ENCODE results near the gene SLC27A2.
"Not testable (repeated sequence)": the region's sequence is repeated elsewhere in the genome, so short reads cannot be mapped to it uniquely, and the experiment has no call there.

SLC27A2 gene

DNA sequence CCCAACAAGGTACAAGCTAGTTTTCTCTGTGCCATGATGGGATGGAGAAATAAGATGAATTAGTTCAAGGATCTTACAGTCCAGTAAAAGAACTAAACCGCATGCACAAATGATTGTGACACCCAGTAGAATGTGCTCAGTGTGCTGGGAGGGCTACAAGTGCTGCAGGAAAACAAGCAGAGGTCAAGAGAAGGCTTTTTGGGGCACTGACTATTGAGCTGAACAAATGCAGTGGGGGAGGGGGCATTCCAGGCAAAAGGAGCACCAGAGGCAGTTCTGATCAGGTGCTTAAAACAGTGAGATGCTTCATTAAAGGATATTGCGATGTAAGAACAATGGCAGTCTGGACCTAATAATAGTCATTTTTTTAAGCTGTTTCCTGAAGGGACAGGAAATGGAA is 6.0 kb downstream of the SLC27A2 start:
- no peaks in the 10 kb centered on the region for H3K9me3 Mint-ChIP-seq
- no peaks in the 10 kb centered on the region for H3K36me3 Mint-ChIP-seq (ENCODE audit: insufficient read depth)

GRCh38 chr15:50188793-50189192 is 6.8 kb downstream of the SLC27A2 start:
- not testable (repeated sequence) for H3K4me1 Mint-ChIP-seq (ENCODE audit: low read depth in 2 of 2); ATAC-seq (replicated peaks); H3K36me3 Mint-ChIP-seq (ENCODE audit: insufficient read depth); H3K27ac Mint-ChIP-seq; H3K27me3 Mint-ChIP-seq; DNase-seq; H3K9me3 Mint-ChIP-seq; H3K4me3 Mint-ChIP-seq

More for the DNA sequence above, 6.0 kb downstream of the SLC27A2 start:
- peaks cover 0 to 7% of the 10 kb centered on the region in 2 donors for H3K27me3 Mint-ChIP-seq
- DNase-seq (no peak), ATAC-seq (replicated peaks) (no peak)
- peaks cover 8 to 10% of the 10 kb centered on the region in 2 donors for H3K4me1 Mint-ChIP-seq (ENCODE audit: low read depth in 2 of 2)
- H3K27ac Mint-ChIP-seq = no peak overlapping the region
- H3K4me3 Mint-ChIP-seq = no peak overlapping the region

DNA sequence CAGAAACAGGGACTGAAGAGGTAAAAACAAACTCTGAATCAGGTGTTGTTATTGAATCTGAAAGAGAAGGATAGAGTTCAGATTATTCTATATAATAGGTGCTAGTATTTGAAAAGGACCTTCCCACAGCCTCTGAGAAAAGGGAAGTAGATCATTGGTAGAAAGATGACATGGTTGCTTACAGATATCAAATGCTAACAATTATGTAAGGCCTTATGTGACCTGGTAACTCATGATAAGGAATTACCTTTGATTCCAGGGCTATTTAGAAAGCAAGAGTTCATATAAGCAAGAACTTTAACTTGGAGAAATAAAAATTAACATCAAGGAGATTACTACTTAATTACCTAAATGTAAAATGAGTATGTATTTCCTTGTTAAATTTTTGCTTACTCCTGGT is 7.6 kb downstream of the SLC27A2 start:
- DNase-seq = no peak
- no peaks in the 10 kb centered on the region for H3K9me3 Mint-ChIP-seq
- no peak for ATAC-seq (replicated peaks)
- H3K36me3 Mint-ChIP-seq (ENCODE audit: insufficient read depth) = no peaks in the 10 kb centered on the region
- no peaks in the 10 kb centered on the region for H3K27me3 Mint-ChIP-seq
- no peak overlapping the region for H3K27ac Mint-ChIP-seq
- H3K4me1 Mint-ChIP-seq (ENCODE audit: low read depth in 2 of 2) = no peaks in the 10 kb centered on the region
- no peak overlapping the region for H3K4me3 Mint-ChIP-seq

GRCh38 chr15:50190166-50190570 is 8.2 kb downstream of the SLC27A2 start:
- no peak for ATAC-seq (replicated peaks)
- H3K4me1 Mint-ChIP-seq (ENCODE audit: low read depth in 2 of 2) = no peaks in the 10 kb centered on the region
- DNase-seq = no peak
- H3K36me3 Mint-ChIP-seq (ENCODE audit: insufficient read depth) = no peaks in the 10 kb centered on the region
- H3K9me3 Mint-ChIP-seq = no peaks in the 10 kb centered on the region
- H3K27ac Mint-ChIP-seq = no peak overlapping the region
- no peaks in the 10 kb centered on the region for H3K27me3 Mint-ChIP-seq
- no peak overlapping the region for H3K4me3 Mint-ChIP-seq

DNA sequence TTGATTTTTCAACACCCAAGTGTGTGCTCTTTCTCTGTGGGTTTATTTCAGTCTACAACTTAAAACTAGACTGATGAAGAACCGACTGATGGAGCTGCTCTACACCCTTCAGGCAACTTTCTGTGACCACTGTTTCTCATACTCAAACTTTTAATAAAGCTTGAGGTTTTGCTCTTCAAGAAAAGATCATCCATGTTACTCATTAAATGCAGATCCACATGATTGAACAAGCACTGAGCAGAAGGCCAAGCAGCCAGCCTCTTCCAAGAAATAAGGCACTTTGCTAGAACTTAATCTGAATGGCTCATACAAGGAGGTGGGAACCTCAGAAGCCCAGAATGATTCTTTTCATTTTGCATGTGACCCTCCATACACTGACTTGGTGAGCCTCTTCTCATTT is 8.7 kb downstream of the SLC27A2 start:
- no peaks in the 10 kb centered on the region for H3K36me3 Mint-ChIP-seq (ENCODE audit: insufficient read depth)
- no peaks in the 10 kb centered on the region for H3K4me1 Mint-ChIP-seq (ENCODE audit: low read depth in 2 of 2)
- no peak overlapping the region for H3K4me3 Mint-ChIP-seq
- no peaks in the 10 kb centered on the region for H3K27me3 Mint-ChIP-seq
- H3K9me3 Mint-ChIP-seq = no peaks in the 10 kb centered on the region
- ATAC-seq (replicated peaks) (no peak), DNase-seq (no peak)
- no peak overlapping the region for H3K27ac Mint-ChIP-seq

- ATAC-seq (replicated peaks) (no peak), DNase-seq (no peak)
- Mint-ChIP-seq H3K4me1 (ENCODE audit: low read depth in 2 of 2) (no peaks in the 10 kb centered on the region), H3K27ac (no peak overlapping the region), H3K4me3 (no peak overlapping the region), H3K36me3 (ENCODE audit: insufficient read depth) (no peaks in the 10 kb centered on the region), H3K9me3 (no peaks in the 10 kb centered on the region), H3K27me3 (no peaks in the 10 kb centered on the region)
Measured at GRCh38 chr15:50192164-50192563, 10.2 kb downstream of the SLC27A2 start.

DNA sequence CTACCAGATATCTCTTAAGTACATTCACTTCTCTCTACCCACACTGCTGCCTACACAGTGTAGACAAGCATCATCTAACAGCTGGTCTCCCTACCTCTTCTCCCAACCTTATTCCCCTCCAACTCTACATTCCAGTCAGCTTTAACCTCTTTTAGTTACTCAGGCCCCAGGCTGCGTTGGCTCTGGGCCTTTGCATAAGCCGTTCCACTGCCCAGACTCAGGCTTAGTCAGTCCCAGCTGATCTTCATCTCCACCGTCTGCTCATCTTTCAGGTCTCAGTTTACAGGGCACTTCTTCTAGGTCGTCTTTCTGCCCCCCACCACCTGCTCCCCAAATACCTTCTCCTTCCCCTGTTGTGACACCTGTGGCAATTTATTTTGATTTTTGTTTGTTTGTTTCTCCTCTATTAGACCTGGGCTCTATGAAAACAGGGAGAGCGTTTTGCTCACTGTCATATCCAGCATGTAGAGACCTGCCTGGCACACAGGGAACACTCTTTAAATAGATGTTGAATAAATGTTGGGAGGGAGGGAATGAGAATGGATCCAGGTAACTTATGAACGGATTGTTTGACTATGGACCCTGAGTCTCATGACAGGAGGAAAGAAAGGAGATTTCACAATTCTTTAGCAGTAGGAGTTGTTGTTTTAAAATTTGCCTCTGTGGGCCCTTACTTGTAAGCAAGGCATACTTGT is 11.1 kb downstream of the SLC27A2 start:
- Mint-ChIP-seq H3K4me1 (ENCODE audit: low read depth in 2 of 2) (no peaks in the 10 kb centered on the region), H3K27ac (no peak overlapping the region), H3K27me3 (no peaks in the 10 kb centered on the region), H3K9me3 (no peaks in the 10 kb centered on the region), H3K4me3 (no peak overlapping the region), H3K36me3 (ENCODE audit: insufficient read depth) (no peaks in the 10 kb centered on the region)
- DNase-seq (no peak), ATAC-seq (replicated peaks) (no peak)

DNA sequence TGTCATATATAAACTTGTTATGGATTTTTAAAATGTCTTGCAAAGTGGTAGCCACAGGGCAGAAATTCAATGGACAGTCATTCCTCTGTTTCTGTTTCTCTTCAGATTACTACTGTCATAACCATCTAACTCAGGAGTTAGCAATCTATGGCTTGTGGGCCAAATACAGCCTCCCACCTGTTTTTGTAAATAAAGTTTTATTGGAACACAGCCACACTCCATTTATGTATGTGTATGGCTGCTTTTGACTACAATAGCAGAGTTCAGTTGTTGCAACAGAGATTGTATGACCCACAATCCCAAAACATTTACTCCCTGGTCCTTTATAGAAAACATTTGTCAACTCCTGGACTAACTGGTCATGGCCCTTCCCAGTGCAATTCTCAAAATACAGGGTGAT is 20.0 kb downstream of the SLC27A2 start:
- H3K27me3 Mint-ChIP-seq = no peaks in the 10 kb centered on the region
- no peaks in the 10 kb centered on the region for H3K9me3 Mint-ChIP-seq
- no peak overlapping the region for H3K27ac Mint-ChIP-seq
- no peak for DNase-seq
- no peak for ATAC-seq (replicated peaks)
- H3K4me3 Mint-ChIP-seq = no peak overlapping the region
- H3K4me1 Mint-ChIP-seq (ENCODE audit: low read depth in 2 of 2) = no peaks in the 10 kb centered on the region
- H3K36me3 Mint-ChIP-seq (ENCODE audit: insufficient read depth) = no peaks in the 10 kb centered on the region

GRCh38 chr15:50206020-50206419 is 24.0 kb downstream of the SLC27A2 start:
- Mint-ChIP-seq H3K27ac (no peak overlapping the region), H3K27me3 (no peaks in the 10 kb centered on the region), H3K4me1 (ENCODE audit: low read depth in 2 of 2) (no peaks in the 10 kb centered on the region), H3K4me3 (no peak overlapping the region), H3K36me3 (ENCODE audit: insufficient read depth) (no peaks in the 10 kb centered on the region), H3K9me3 (no peaks in the 10 kb centered on the region)
- ATAC-seq (replicated peaks) (no peak), DNase-seq (no peak)

- Mint-ChIP-seq H3K4me3 (no peak overlapping the region), H3K27me3 (no peaks in the 10 kb centered on the region), H3K27ac (no peak overlapping the region), H3K4me1 (ENCODE audit: low read depth in 2 of 2) (no peaks in the 10 kb centered on the region), H3K9me3 (no peaks in the 10 kb centered on the region), H3K36me3 (ENCODE audit: insufficient read depth) (no peaks in the 10 kb centered on the region)
- ATAC-seq (replicated peaks) (no peak), DNase-seq (no peak)
Measured at GRCh38 chr15:50209809-50210208, 27.8 kb downstream of the SLC27A2 start.

DNA sequence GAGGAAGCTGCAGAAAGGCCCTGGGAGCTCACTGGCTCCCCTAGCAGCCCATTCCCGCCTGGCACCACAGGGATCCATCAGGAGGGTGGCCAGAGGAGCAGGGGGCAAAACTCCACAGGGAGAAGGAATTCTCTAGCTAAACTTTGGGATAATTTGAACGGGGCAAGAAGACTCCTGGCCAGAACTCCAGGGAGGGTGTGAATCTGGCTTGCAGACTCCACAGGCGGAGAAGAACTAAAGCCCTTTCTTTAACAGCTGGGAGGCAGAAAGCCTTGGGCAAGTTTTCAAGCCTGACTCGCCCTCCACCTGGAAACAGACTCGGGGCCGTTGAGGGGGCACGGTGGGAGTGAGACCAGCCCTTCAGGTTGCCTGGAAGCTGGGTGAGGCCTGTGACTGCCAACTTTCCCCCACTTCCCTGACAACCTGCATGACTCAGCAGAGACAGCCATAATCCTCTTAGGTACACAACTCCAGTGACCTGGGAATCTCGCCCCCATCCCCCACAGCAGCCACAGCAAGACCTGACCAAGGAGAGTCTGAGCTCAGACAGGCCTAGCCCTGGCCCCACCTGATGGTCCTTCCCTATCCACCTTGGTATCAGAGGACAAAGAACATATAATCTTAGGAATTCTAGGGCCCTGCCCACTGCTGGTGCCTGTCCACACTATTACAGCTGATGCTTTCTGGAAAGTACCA is 28.6 kb downstream of the SLC27A2 start:
- Mint-ChIP-seq H3K36me3 (ENCODE audit: insufficient read depth) (no peaks in the 10 kb centered on the region), H3K27ac (no peak overlapping the region)
- no peak for ATAC-seq (replicated peaks)

GRCh38 chr15:50218291-50218690 is 36.3 kb downstream of the SLC27A2 start:
- Mint-ChIP-seq H3K27me3 (no peaks in the 10 kb centered on the region), H3K4me3 (no peak overlapping the region), H3K27ac (no peak overlapping the region), H3K36me3 (ENCODE audit: insufficient read depth) (no peaks in the 10 kb centered on the region), H3K9me3 (no peaks in the 10 kb centered on the region), H3K4me1 (ENCODE audit: low read depth in 2 of 2) (no peaks in the 10 kb centered on the region)
- ATAC-seq (replicated peaks) (no peak), DNase-seq (no peak)

More for the DNA sequence above, 28.6 kb downstream of the SLC27A2 start:
- no peaks in the 10 kb centered on the region for H3K27me3 Mint-ChIP-seq
- no peaks in the 10 kb centered on the region for H3K9me3 Mint-ChIP-seq
- no peaks in the 10 kb centered on the region for H3K4me1 Mint-ChIP-seq (ENCODE audit: low read depth in 2 of 2)
- DNase-seq = no peak
- no peak overlapping the region for H3K4me3 Mint-ChIP-seq

GRCh38 chr15:50218691-50219090 is 36.7 kb downstream of the SLC27A2 start:
- Mint-ChIP-seq H3K27ac (no peak overlapping the region), H3K4me3 (no peak overlapping the region), H3K4me1 (ENCODE audit: low read depth in 2 of 2) (no peaks in the 10 kb centered on the region), H3K36me3 (ENCODE audit: insufficient read depth) (no peaks in the 10 kb centered on the region), H3K27me3 (no peaks in the 10 kb centered on the region), H3K9me3 (no peaks in the 10 kb centered on the region)
- DNase-seq = no peak
- ATAC-seq (replicated peaks) = no peak

GRCh38 chr15:50219820-50220219 is 37.8 kb downstream of the SLC27A2 start:
- no peaks in the 10 kb centered on the region for H3K27me3 Mint-ChIP-seq
- DNase-seq (no peak), ATAC-seq (replicated peaks) (no peak)
- H3K4me1 Mint-ChIP-seq (ENCODE audit: low read depth in 2 of 2) = no peaks in the 10 kb centered on the region
- H3K27ac Mint-ChIP-seq = no peak overlapping the region
- H3K4me3 Mint-ChIP-seq = no peak overlapping the region
- H3K9me3 Mint-ChIP-seq = no peaks in the 10 kb centered on the region
- H3K36me3 Mint-ChIP-seq (ENCODE audit: insufficient read depth) = no peaks in the 10 kb centered on the region
